HG02571 (cell line): ENCODE results near the gene PRKN.

Experiments
- ATAC-seq: cut with Tn5 transposase; IDR thresholded peaks from one replicate; pipeline ENCODE4 v1.9.1; 2021; ENCODE audit warnings: mild to moderate bottlenecking, moderate library complexity; ENCODE audit not compliant: unreplicated experiment

The PRKN gene

DNA sequence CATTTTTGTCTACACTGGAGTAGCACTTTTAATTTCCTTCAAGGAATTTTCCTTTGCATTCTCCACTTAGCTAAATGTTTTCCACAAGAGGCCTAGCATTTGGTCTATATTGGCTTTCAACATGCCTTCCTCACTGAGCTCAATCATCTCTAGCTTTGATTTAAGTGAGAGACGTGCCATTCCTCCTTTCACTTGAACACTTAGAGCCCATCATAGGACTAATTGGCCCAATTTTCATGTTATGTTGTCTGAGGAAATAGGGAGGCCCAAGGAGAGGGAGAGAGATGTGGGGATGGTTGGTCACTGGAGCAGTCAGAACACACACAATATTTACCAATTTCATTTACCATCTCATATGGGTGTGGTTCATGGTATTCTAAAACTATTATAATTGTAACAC is 645.0 kb downstream of the PRKN start:
- no peak for ATAC-seq

GRCh38 chr6:162078667-162079066 is 648.9 kb downstream of the PRKN start:
- no peak for ATAC-seq

- no peak for ATAC-seq
Observed at GRCh38 chr6:162078126-162078525, 649.4 kb downstream of the PRKN start.

- ATAC-seq = no peak
Observed at GRCh38 chr6:162076816-162077215, 650.8 kb downstream of the PRKN start.

GRCh38 chr6:162074641-162075275 is 652.8 kb downstream of the PRKN start:
- no peak for ATAC-seq

DNA sequence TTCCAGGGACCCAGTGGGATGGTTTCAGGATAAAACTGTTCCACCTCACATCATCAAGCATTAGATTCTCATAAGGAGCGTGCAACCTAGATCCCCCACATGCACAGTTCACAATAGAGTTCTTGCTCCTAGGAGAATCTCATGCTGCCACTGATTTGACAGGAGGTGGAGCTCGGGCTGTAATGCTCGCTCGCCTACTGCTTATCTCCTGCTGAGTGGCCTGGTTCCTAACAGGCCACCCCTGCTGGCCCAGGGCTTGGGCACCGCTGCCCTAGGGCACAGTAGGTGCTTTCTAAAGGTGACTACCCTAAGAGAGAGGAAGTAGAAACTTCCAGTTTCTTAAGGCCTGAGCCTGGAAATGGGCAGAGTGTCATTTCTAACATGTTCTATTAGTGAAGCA is 656.9 kb downstream of the PRKN start:
- ATAC-seq = no peak

GRCh38 chr6:162069995-162070394 is 657.6 kb downstream of the PRKN start:
- ATAC-seq = no peak

DNA sequence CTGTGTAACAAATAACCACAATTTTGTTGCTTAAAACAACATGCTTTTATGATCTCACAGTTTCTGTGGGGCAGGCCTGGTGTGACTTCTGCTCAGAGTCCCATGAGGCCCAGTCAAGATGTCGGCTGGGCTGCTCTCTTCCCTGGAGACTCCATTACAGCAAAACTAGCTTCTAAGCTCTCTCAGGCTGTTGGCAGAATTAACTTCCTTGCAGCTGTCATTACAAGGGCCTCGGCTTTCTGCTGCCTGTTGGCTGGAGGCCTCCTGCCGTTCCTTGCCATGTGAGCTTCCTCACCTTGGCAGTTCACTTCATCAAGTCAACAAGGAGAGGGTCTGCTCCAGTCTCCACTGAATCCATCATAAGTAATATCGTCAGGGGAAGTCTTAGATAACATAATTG is 659.2 kb downstream of the PRKN start:
- ATAC-seq = no peak

DNA sequence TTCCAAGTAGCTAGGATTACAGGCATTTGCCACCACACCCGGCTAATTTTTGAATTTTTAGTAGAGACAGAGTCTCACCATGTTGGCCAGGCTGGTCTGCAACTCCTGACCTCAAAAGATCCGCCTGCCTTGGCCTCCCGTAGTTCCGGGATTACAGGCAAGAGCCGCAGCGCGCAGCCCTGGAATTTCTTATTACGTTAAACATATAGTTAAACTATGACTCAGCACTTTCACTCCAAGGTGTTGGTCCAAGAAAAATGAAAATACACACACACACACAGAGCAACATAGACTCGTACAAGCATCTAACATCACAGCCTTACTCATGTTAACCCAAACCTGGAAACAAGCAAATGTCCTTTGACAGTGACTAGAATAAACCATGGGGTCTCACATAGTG is 663.9 kb downstream of the PRKN start:
- ATAC-seq = no peak

GRCh38 chr6:162058281-162058875 is 669.2 kb downstream of the PRKN start:
- ATAC-seq = no peak

GRCh38 chr6:162056745-162057144 is 670.8 kb downstream of the PRKN start:
- no peak for ATAC-seq

DNA sequence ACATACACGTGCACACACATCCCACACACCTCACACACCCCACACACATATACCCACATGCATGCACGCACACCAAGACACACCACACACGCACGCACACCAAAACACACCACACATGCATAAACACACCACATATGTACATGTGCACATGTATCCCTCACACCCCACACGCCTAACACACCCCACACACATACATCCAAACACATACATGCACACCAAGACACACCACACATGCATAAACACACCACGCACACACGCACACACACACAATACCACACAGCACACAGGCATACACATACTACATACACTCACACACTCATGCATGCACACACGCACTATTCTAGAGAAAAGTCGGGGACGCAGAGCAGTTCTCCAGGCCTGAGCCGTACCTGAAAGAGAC is 671.5 kb downstream of the PRKN start:
- no peak for ATAC-seq

- ATAC-seq = no peak
Observed at GRCh38 chr6:162055365-162055764, 672.2 kb downstream of the PRKN start.

DNA sequence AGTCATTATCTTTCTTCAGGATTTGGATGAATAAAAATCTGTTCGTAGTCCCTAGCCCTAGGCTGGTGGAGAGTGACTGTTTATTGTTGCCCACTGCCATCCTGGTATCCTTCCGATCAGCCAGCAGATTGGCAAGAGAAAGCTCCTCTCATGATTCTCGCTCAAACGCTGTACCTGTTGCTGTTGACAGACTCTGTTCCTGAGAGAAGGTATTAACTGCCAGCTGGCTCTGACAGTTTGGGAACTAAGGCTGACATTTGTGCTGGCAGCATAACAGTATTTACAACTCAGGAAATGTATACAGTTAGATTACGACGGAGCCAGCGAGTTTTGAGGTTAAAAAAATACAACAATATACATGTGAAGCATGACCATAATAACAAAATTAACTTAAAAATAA is 674.5 kb downstream of the PRKN start:
- no peak for ATAC-seq

GRCh38 chr6:162050579-162050978 is 677.0 kb downstream of the PRKN start:
- no peak for ATAC-seq

DNA sequence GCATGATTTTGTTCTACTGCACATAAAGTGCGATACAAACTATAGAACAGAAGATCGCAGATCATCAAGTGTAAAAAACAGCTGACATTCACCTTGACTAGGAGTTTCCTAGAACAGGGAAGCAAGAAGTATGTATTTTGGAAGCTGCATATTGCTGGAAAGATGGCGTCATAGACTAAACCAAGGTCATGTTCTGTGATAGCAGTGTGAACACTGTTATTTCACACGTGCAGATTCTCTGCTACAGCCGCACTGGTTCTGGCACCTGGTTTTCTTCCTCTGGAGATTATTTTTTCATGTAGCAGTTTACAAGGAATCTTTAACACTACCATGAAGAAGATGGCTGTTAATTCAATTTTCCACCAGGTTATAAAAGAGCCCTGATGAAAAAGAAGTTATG is 681.2 kb downstream of the PRKN start:
- ATAC-seq = no peak

- ATAC-seq = no peak
Observed at GRCh38 chr6:162032620-162033019, 694.9 kb downstream of the PRKN start.

DNA sequence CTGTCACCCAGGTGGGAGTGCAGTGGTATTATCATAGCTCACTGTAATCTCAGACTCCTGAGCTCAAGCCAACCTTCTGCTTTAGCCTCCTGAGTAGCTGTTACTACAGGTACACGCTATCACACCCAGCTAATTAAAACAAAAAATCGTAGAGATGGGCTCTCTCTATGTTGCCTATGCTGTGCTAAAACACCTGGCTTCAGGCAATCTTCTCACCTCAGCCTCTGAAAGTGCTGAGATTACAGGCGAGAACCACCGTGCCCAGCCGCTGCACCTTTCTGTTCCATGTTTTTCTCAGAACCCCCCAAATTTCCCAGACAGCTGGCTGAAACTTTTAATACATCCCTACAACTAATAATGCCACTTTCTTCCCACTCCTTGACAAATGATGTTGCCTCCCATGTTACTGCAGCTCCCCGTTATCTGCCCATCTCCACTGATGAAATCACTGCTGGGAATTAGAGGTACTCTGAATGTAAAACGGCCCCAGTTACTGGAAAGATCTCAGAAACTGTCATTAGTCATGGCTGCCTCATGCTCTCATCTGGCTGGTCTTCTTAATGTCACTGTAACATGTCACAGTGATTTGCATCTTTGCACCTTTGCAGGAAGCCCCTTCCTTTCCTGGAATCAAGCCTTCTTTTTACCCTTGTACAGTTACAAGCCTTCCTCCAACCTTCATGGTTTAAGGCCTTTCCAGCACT is 697.5 kb downstream of the PRKN start:
- no peak for ATAC-seq

GRCh38 chr6:162026843-162027242 is 700.7 kb downstream of the PRKN start:
- ATAC-seq = no peak

- ATAC-seq = no peak
Observed at GRCh38 chr6:162026031-162026430, 701.5 kb downstream of the PRKN start.

DNA sequence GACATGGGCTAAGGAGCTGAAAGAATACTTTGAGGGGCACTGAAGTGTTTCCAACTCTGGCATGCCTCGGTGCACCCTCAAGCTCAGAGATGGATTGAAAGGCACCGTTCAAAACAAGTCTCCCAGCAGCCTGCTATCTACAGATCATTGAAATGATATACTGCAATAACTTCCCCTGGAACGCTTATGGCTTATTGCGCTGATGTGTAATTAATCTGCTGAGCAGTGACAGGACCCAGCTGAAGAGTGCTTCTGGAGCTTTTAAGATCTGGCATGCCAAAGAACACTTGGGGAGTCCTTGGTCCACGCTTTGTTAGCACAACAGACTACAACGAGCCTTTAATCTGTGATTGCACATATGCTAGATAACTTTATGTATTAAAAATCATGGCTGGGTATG is 708.2 kb downstream of the PRKN start:
- ATAC-seq = no peak

GRCh38 chr6:162017536-162017935 is 710.0 kb downstream of the PRKN start:
- no peak for ATAC-seq
